ENCODE results near the gene DOLPP1. TPM values are rescaled to one million over a fixed set of nuclear protein-coding genes. Genes with fewer than 3 reads are reported as not detected.

Gene DOLPP1
- total and polyA plus RNA-seq, 2 of the 13 experiments (the other 11 are each of a cell fraction or from before 2014, with no cell fraction given): 21.0 to 34.1 TPM

GRCh38 chr9:129036241-129036922 is 44.5 kb upstream of the DOLPP1 start, which contains the start of gene MIGA2 (continued):
- TF ChIP-seq HES4 (CRISPR knock-in tag; IDR thresholded peaks at IDR 0.05; ENCODE audit: borderline replicate concordance): no peak
- TF ChIP-seq HDAC1 (CRISPR knock-in tag; IDR thresholded peaks at IDR 0.05): peak; percentile 87
- TF ChIP-seq SP4 (CRISPR knock-in tag; IDR thresholded peaks at IDR 0.05): peak; percentile 98
- 0 out of 2 replicates have a peak, but pooled peaks have one; percentile 10 for TF ChIP-seq ZNF343 (CRISPR knock-in tag; IDR thresholded peaks at IDR 0.05)
- TF ChIP-seq GMEB1 (CRISPR knock-in tag; IDR thresholded peaks at IDR 0.05; ENCODE audit: borderline replicate concordance): no peak; the same call in none of the 2 replicates
- no peak for TF ChIP-seq ZNF772 (CRISPR knock-in tag; IDR thresholded peaks at IDR 0.05)
- no peak for TF ChIP-seq SRF (IDR thresholded peaks at IDR 0.05; ENCODE audit: low read depth, low read length)
- peak; percentile 60 for TF ChIP-seq NR2C2 (CRISPR knock-in tag; IDR thresholded peaks at IDR 0.05; ENCODE audit: borderline replicate concordance)
- 0 out of 2 replicates have a peak, but pooled peaks have one; percentile 9 for TF ChIP-seq ZMAT3 (CRISPR knock-in tag; conservative IDR thresholded peaks at IDR 0.05)
- peak; percentile 64 for TF ChIP-seq KDM5A (IDR thresholded peaks at IDR 0.05; ENCODE audit: borderline replicate concordance, low read length)
- peak; percentile 66; the same call in 1 of the 2 replicates for TF ChIP-seq HOXA5 (CRISPR knock-in tag; IDR thresholded peaks at IDR 0.05)
- TF ChIP-seq MEIS1 (CRISPR knock-in tag; IDR thresholded peaks at IDR 0.05; ENCODE audit: borderline replicate concordance): no peak

Measured in HepG2 (cell line).